Endothelial cell of umbilical vein (primary cell): ENCODE measurements around the gene ECPAS. TPM values are rescaled to one million over a fixed set of nuclear protein-coding genes. Genes with fewer than 3 reads are reported as not detected.

Experiments used
- BruUV-seq: library from RNA; stranded (reverse); fragments of 400-500 nt; replicated peaks from 2 replicates; lab custom pipeline; 2021; lab: Mats Ljungman, UMichigan
- CTCF ChIA-PET: fragments of 300-600, 350-600 bp; sonication (Branson Sonifier 250); formaldehyde crosslinking; loops from one replicate; lab custom pipeline; 2021; ENCODE audit warnings: antibody characterized with exemption, inconsistent platforms; lab: Charles Lee
- POLR2A ChIA-PET: fragments of 300-600, 350-600 bp; sonication (Branson Sonifier 250); formaldehyde crosslinking; loops from one replicate; lab custom pipeline; 2021; ENCODE audit warnings: antibody characterized with exemption, inconsistent platforms; lab: Charles Lee
- DNase-seq: peaks from one replicate; pipeline ENCODE4 v3.0.0-alpha.2; 2011; ENCODE audit warnings: low read depth, low spot score
- FAIRE-seq: peaks from 2 replicates; lab custom pipeline; 2011; peaks lifted over from hg19 to GRCh38; lab: Jason Lieb, UNC
- H2AFZ ChIP-seq: 2 replicates; pipeline ENCODE4 v1.6.0; 2012; ENCODE audit warnings: low read depth, low read length, control low read depth, inconsistent platforms
- H3K27ac ChIP-seq: 2 replicates; pipeline ENCODE4 v1.5.1; 2011; ENCODE audit warnings: low read depth, mild to moderate bottlenecking, control low read depth, low read length, moderate library complexity; ENCODE audit not compliant: insufficient read depth
- H3K27me3 ChIP-seq, 2 experiments: 2 replicates each; pipeline versions ENCODE4 v1.6.0 to v1.6.1; 2011; ENCODE audit warnings: low read length in 2 of 2, mixed read lengths in 1 of 2; ENCODE audit not compliant: control insufficient read depth in 2 of 2, insufficient read depth in 2 of 2
- H3K36me3 ChIP-seq, 2 experiments: 2 replicates in 1 of 2; 3 replicates in 1 of 2; pipeline ENCODE4 v1.5.1; 2011; ENCODE audit warnings: low read length in 2 of 2, mild to moderate bottlenecking in 1 of 2, moderate library complexity in 1 of 2; ENCODE audit not compliant: control insufficient read depth in 2 of 2, insufficient read depth in 2 of 2; ENCODE audit errors: extremely low read depth in 1 of 2
- H3K4me1 ChIP-seq: 3 replicates; pipeline ENCODE4 v1.5.1; 2011; ENCODE audit warnings: mild to moderate bottlenecking, low read length; ENCODE audit not compliant: control insufficient read depth, insufficient read depth; ENCODE audit errors: extremely low read depth
- H3K4me2 ChIP-seq: 2 replicates; pipeline ENCODE4 v1.6.1; 2011; ENCODE audit warnings: low read length, control low read depth, mixed read lengths; ENCODE audit not compliant: insufficient read depth
- H3K4me3 ChIP-seq, 3 experiments: fragments of 200-600 bp in 1 of 3; sonication (generic), shearing (Covaris generic) in 1 of 3; replicated peaks in 1 of 3; 2 replicates each; pipeline ENCODE4 v1.5.1; 2011 to 2016; ENCODE audit warnings: control low read depth in 3 of 3, low read length in 3 of 3, mild to moderate bottlenecking in 2 of 3, inconsistent platforms in 1 of 3, low read depth in 1 of 3, moderate library complexity in 1 of 3; ENCODE audit not compliant: insufficient read depth in 1 of 3
- H3K79me2 ChIP-seq: 2 replicates; pipeline ENCODE4 v1.6.0; 2012; ENCODE audit warnings: low read length, inconsistent platforms; ENCODE audit not compliant: control insufficient read depth, insufficient read depth
- H3K9ac ChIP-seq: replicated peaks from 2 replicates; pipeline ENCODE3; 2011; ENCODE audit warnings: low read length, control low read depth; ENCODE audit not compliant: insufficient read depth; ENCODE audit errors: extremely low read depth
- H3K9me1 ChIP-seq: replicated peaks from 3 replicates; pipeline ENCODE4 v1.6.0; 2011; ENCODE audit warnings: mild to moderate bottlenecking, low read length; ENCODE audit not compliant: control insufficient read depth, insufficient read depth; ENCODE audit errors: extremely low read depth
- H3K9me3 ChIP-seq: replicated peaks from 2 replicates; pipeline ENCODE4 v1.5.1; 2012; ENCODE audit warnings: low read length, inconsistent platforms; ENCODE audit not compliant: control insufficient read depth, insufficient read depth
- H4K20me1 ChIP-seq: replicated peaks from 2 replicates; pipeline ENCODE3; 2011; ENCODE audit warnings: mild to moderate bottlenecking, low read length; ENCODE audit not compliant: control insufficient read depth, insufficient read depth; ENCODE audit errors: extremely low read depth
- CTCF ChIP-seq, 2 donors: IDR thresholded peaks; 1 replicate in 1 of 2; 2 replicates in 1 of 2; pipeline ENCODE4 v1.5.1; 2011; ENCODE audit warnings: low read length in 2 of 2, mild to moderate bottlenecking in 2 of 2, moderate library complexity in 2 of 2, control low read depth in 1 of 2, inconsistent platforms in 1 of 2, low read depth in 1 of 2; ENCODE audit not compliant: insufficient read depth in 1 of 2; ENCODE audit errors: extremely low read depth in 1 of 2
- EZH2 ChIP-seq: IDR thresholded peaks from 2 replicates; pipeline ENCODE4 v1.6.1; 2012; ENCODE audit warnings: borderline replicate concordance, low read depth, mild to moderate bottlenecking, moderate library complexity, low read length, inconsistent platforms; ENCODE audit not compliant: severe bottlenecking
- FOS ChIP-seq: IDR thresholded peaks from 2 replicates; pipeline ENCODE4 v1.6.1; 2011; ENCODE audit warnings: mild to moderate bottlenecking, low read length, moderate library complexity, borderline replicate concordance; ENCODE audit not compliant: insufficient read depth
- GATA2 ChIP-seq: IDR thresholded peaks from 2 replicates; pipeline ENCODE4 v1.7.0; 2011; ENCODE audit warnings: low read depth, mild to moderate bottlenecking, moderate library complexity, mixed read lengths, low read length; ENCODE audit not compliant: insufficient read length, insufficient read depth
- JUN ChIP-seq: IDR thresholded peaks from 2 replicates; pipeline ENCODE4 v1.6.1; 2011; ENCODE audit warnings: borderline replicate concordance, low read depth; ENCODE audit not compliant: insufficient read length, insufficient read depth
- MAX ChIP-seq: IDR thresholded peaks from 2 replicates; pipeline ENCODE4 v1.6.1; 2011; ENCODE audit not compliant: insufficient read depth, insufficient read length
- MYC ChIP-seq: IDR thresholded peaks from one replicate; pipeline ENCODE4 v1.6.1; 2011; ENCODE audit warnings: mild to moderate bottlenecking, low read depth, low read length
- POLR2A ChIP-seq: IDR thresholded peaks from 2 replicates; pipeline ENCODE4 v1.6.1; 2012; ENCODE audit warnings: low read depth, mild to moderate bottlenecking, control low read depth, low read length
- POLR2AphosphoS5 ChIP-seq: IDR thresholded peaks from 2 replicates; pipeline ENCODE4 v1.6.1; 2012; ENCODE audit warnings: low read depth, mild to moderate bottlenecking, control low read depth, low read length, moderate library complexity; ENCODE audit not compliant: insufficient read depth
- dilution Hi-C: fragments of 300-500 bp; cut with MboI; formaldehyde crosslinking; loops from one replicate; pipeline ENCODE4 v1.15.0; 2019; ENCODE audit warnings: low sequenced_read_pairs; ENCODE audit not compliant: extremely low pct_ligation_motif_present
- intact Hi-C: fragments of 100-400 bp; cut with micrococcal nuclease; formaldehyde crosslinking; loops from one replicate; pipeline ENCODE4 v1.10.0; 2022
- polyA plus RNA-seq, 4 experiments: library from polyadenylated mRNA; depleted of rRNA in 3 of 4; stranded (reverse) in 3 of 4; unstranded in 1 of 4; fragments of >200 nt; gene quantifications; 2 replicates each; pipeline versions ENCODE4 v1.2.1 to v1.2.3, GENCODE V29; 2011 to 2012; ENCODE audit warnings: missing spikeins in 1 of 4
- total RNA-seq: library from RNA; stranded (reverse); gene quantifications from 2 replicates; pipeline ENCODE4 v1.2.3, GENCODE V29; 2021

The ECPAS gene
- total and polyA plus RNA-seq, 2 donors (not counting 3 experiments of a cell fraction or from before 2014, with no cell fraction given) = 17.9 to 89.3 TPM

GRCh38 chr9:111349766-111350165, 134.4 kb downstream of the ECPAS start:
- H3K9me3 ChIP-seq = no peaks in the 10 kb centered on the region
- ChIA-PET POLR2A (no interaction called here), CTCF (no interaction called here)
- DNase-seq = no peak
- no peaks in the 10 kb centered on the region for H4K20me1 ChIP-seq
- intact Hi-C loops (no loop called here), dilution Hi-C loops (no loop called here)
- H2AFZ ChIP-seq = no peak overlapping the region
- no TSS peak for BruUV-seq
- no peaks in the 10 kb centered on the region for H3K27me3 ChIP-seq
- H3K9me1 ChIP-seq = no peaks in the 10 kb centered on the region
- H3K4me2 ChIP-seq = no peak overlapping the region
- peaks cover 8% of the 10 kb centered on the region for H3K4me1 ChIP-seq
- no peak overlapping the region for H3K27ac ChIP-seq
- H3K36me3 ChIP-seq = no peaks in the 10 kb centered on the region
- no peak overlapping the region for H3K9ac ChIP-seq
- H3K4me3 ChIP-seq = no peak overlapping the region
- FAIRE-seq = no peak
- TF ChIP-seq FOS = no peak
- no peak for TF ChIP-seq JUN
- TF ChIP-seq MYC = no peak
- no peak for TF ChIP-seq EZH2
- TF ChIP-seq POLR2A = no peak
- TF ChIP-seq CTCF (IDR thresholded peaks at IDR 0.05; ENCODE audit: extremely low read depth in 1 of 2, insufficient read depth in 1 of 2, low read depth in 1 of 2, low read length in 2 of 2) = no peak
- no peak for TF ChIP-seq MAX
- no peak for TF ChIP-seq POLR2AphosphoS5
- TF ChIP-seq GATA2 = no peak
- H3K79me2 ChIP-seq = no peaks in the 10 kb centered on the region
